Skin epidermis (tissue), 12 donors: ENCODE data around the gene PIK3R2.

Experiments used
- H3K27ac ChIP-seq, 21 experiments: fragments of 200-600 bp; sonication (generic) in 11 of 21; one replicate each; pipeline ENCODE4 v1.5.0; 2020; ENCODE audit warnings: mild to moderate bottlenecking in 3 of 21, inconsistent platforms in 2 of 21, moderate library complexity in 2 of 21
- H3K4me3 ChIP-seq, 7 experiments: fragments of 200-600 bp; sonication (generic) in 2 of 7; one replicate each; pipeline ENCODE4 v1.5.0; 2020; ENCODE audit warnings: inconsistent platforms in 2 of 7, mild to moderate bottlenecking in 2 of 7, moderate library complexity in 1 of 7

The PIK3R2 gene

DNA sequence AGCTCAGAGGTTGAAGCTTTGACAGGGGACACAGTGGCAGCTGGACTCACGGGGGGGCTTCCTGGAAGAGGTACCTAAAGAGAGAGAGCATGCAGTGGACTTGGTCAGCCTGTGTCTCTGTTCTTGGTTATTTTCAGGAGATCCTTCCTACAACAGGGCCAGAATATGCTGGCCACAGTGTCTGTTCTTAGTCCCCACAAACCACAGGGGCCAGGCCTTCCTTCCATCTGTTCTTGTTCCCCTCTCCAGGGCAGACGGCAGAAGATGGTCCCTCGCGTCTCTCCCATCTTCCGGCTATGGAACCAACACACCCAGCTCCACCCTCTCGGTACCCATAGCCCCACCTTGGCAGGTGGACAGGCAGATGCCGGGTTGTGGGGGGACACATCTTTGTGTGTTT, 30.5 kb upstream of the PIK3R2 start:
- Histone ChIP-seq H3K4me3 (no peak overlapping the region), H3K27ac (no peak overlapping the region)

DNA sequence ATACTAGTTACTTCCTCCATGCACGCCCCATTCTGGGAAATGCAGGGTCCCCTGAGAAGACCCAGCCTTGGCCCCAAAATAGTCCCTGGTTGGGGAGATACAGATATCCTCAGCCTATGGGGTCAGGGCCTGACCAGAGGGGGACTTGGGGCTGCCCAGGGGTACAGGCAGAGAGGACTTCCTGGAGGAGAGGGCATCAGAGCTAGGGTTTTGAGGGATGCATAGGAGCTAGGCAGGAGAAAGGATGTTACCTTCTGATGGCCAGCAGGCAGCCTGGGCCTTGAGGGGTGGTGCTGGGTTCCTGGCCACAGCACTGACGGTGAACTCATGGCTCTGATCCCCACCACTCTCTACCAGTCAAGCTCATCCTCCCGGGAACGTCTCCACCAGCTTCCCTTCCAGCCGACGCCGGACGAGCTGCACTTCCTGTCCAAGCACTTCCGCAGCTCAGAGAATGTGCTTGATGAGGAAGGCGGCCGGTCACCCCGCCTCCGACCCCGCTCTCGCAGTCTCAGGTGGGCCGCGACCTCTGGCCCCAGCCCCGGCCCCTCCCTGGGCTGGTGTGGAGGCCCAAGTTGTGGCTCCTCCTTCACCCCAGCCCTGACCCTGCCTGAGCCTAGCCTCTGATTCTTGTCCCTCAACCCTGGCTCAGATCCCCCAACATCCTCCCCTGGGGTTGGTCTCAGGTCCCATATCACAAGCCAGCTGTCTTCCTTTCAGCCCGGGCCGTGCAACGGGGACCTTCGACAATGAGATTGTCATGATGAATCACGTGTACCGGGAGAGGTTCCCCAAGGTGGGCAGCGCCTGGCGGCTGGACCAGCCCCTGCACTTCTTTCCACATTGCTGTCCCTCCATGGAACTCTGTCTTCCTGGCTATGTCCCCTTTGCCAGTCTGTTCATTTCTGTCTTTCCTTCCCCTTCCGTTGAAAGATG, 29.8 kb upstream of the PIK3R2 start:
- peak overlapping the region in 2 of 21 experiments; percentile 1 to 43 for H3K27ac ChIP-seq

DNA sequence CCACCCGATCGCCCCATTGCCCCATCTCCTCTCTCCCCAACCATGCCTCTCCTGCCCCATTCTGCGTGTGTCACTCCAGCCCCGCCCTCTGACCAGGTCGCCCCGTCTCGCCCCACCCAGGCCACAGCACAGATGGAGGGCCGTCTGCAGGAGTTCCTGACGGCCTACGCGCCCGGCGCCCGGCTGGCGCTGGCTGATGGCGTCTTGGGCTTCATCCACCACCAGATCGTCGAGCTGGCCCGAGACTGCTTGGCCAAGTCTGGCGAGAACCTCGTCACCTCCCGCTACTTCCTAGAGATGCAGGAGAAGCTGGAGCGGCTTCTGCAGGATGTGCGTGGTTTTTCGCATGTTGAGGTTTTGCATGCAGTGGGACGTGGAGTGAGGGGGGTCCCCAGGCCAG, 29.1 kb upstream of the PIK3R2 start:
- no peak overlapping the region for H3K4me3 ChIP-seq
- peak overlapping the region in 2 of 21 experiments; percentile 1 to 43 for H3K27ac ChIP-seq

More for the DNA sequence above, 29.8 kb upstream of the PIK3R2 start:
- no peak overlapping the region for H3K4me3 ChIP-seq

DNA sequence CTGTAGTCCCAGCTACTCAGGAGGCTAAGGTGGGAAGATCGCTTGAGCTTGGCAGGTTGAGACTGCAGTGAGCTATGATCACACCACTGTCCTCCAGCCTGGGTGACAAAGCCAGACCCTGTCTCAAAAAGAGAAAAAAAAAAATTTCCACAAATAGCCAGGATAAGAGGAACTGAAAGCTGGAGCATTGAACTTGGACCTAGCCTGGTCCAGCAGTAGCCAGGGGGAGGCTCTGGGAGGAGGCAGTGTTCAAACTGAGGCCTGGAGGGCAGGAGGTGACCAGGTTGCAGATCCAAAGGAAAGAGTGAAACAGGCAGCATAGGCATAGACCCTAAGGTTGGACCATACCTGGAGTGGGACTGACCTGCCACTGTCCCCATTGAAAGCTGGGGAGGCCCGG, 26.9 kb upstream of the PIK3R2 start:
- no peak overlapping the region for H3K4me3 ChIP-seq

DNA sequence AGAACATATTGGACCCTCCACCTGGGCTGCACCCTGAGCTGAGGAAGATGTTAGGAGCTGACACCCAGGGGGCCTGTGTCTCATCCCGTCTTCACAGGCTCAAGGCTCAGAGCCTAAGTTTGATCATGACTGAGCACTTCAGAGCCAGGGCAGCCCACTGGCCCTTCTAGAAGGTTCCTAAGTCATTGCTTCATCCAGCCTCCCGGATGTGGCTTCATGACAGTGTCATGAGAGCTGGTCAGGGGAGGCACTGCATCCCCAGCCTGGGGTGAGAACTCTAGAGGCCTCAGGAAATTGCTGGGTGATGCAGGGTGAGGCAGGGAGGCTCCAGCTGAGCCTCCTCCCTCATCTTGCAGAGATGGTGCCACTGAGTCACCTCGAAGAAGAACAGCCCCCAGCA, 24.9 kb upstream of the PIK3R2 start:
- Histone ChIP-seq H3K4me3 (no peak overlapping the region), H3K27ac (peak overlapping the region in 1 of 21 experiments; percentile 21)

More for the DNA sequence above, 26.9 kb upstream of the PIK3R2 start:
- H3K27ac ChIP-seq = no peak overlapping the region

DNA sequence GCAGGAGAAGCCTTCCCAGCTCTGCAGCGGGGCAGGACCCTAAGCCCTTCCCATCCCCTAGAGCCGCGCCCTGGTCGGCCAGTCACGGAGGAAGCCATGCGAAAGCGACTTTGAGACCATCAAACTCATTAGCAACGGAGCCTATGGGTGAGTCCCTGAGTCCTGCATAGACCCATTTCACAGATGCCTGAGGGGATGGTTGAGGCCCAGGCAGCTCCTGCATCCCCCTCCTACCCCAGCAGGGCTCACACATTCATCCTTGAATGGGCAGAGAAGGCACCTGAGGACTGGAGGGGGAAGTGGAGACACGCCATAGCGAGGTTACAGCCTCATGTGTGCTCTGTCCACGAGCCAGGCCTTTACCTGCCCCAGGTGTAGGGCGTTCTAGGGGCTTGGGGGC, 24.2 kb upstream of the PIK3R2 start:
- H3K27ac ChIP-seq = no peak overlapping the region
- no peak overlapping the region for H3K4me3 ChIP-seq

DNA sequence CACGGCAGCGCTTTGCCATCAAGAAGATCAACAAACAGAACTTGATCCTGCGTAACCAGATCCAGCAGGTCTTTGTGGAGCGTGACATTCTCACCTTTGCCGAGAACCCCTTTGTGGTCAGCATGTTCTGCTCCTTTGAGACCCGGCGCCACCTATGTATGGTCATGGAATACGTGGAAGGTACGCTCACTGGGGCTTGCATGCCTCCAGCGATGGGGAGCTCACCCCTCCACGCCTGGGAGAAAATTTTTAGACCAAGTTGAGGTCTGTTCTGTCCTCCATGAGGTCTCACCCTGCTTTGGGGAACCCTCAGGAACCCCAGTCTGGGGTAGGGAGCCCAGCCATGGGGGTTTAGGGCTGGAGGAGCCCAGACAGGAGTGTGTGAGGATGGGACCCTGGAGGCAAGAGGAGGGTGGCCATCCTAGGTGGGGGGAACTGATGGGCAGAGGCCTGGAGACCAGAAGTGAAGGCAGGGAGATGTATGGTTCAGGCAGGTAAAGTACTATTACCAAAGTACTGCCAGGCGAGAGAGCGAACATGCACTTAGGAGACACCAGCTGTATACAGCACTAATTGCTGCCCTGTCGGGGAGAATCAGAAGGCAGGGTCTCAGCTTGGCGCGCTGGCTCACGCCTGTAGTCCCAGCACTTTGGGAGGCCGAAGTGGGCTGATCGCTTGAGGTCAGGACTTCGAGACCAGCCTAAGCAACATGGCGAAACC, 22.3 kb upstream of the PIK3R2 start:
- no peak overlapping the region for H3K4me3 ChIP-seq
- H3K27ac ChIP-seq = no peak overlapping the region

DNA sequence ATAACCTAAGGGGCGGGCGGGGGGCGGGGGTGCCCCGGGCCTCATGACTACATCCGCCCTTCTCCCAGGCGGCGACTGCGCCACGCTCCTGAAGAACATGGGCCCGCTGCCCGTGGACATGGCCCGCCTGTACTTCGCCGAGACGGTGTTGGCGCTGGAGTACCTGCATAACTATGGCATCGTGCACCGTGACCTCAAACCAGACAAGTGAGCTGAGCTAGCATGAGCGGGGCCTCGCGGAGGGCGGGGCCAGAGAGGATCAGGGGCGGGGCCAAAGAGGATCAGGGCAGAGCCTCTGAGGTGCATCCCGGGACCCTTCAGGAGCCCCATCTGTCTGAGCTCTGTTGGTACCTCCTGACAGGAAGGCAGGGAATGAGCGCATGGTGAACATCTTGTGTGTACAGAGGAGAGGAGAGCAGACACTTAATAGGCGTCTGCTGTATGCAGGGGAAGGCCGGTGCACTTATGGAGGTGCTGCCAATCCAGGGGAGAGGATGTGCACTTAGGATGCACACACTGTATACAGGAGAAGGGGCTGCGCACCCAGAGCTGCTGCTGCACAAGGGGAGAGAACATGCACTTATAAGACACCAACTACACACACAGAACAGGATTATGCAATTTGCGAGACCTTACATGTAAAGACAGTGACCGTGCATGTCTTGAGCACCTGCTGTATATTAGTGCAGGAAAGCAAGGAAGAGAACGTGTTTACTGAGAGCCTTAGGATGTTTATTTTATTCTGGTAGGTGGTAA, 20.9 kb upstream of the PIK3R2 start:
- no peak overlapping the region for H3K27ac ChIP-seq

DNA sequence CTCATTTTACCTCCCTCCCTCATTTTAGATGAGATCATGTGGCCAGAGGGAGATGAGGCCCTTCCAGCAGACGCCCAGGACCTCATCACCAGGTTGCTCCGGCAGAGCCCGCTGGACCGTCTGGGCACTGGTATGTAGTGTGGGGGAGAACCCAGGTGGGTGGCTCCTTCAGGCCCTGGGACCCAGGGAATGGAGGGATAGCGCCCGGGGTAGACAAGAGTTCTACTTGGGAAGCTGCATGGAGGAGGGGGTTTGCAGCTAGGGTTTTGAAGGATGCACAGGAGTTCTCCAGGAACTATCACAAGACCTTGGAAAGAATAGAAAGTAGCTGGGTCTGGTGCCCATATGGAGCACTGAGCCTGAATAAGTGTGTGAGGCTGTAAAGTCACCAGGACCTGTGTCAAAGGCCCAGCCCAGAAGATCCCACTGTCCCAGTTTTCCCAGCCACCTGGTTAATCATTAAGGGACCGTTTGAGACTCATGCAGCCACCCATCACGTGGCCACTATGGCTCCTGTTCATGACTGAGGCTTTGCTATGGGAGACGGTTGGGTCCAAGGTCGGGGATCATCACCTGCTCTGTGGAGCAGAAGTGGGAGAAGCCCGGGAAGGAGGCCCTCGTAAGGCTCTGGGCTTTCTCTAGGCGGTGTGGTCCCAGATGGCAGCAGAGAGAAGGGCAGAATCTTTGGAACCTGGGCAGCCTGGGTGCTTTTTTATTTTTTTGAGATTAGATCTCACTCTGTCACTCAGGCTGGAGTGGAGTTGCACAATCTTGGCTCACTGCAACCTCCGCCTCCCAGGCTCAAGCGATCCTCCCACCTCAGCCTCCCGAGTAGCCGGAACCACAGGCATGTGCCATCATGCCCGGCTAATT, 17.0 kb upstream of the PIK3R2 start:
- H3K4me3 ChIP-seq = no peak overlapping the region
- no peak overlapping the region for H3K27ac ChIP-seq

More for the DNA sequence above, 20.9 kb upstream of the PIK3R2 start:
- no peak overlapping the region for H3K4me3 ChIP-seq

DNA sequence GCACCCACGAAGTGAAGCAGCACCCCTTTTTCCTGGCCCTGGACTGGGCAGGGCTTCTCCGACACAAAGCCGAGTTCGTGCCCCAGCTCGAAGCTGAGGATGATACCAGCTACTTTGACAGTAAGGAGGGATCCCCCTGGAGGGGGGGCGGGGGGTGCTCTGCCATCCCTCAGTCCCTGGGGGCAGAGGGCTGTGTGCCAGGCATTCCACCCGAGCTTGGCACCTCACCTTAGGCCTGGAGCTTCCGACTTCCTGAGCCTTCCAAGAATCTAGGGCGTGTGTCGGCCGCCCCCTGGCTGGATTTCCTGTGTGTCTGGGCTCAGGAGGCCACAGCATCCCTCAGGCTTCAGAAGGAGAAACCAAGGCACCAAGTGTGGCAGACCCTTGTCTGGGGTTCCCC, 15.7 kb upstream of the PIK3R2 start:
- H3K27ac ChIP-seq = no peak overlapping the region
- no peak overlapping the region for H3K4me3 ChIP-seq

DNA sequence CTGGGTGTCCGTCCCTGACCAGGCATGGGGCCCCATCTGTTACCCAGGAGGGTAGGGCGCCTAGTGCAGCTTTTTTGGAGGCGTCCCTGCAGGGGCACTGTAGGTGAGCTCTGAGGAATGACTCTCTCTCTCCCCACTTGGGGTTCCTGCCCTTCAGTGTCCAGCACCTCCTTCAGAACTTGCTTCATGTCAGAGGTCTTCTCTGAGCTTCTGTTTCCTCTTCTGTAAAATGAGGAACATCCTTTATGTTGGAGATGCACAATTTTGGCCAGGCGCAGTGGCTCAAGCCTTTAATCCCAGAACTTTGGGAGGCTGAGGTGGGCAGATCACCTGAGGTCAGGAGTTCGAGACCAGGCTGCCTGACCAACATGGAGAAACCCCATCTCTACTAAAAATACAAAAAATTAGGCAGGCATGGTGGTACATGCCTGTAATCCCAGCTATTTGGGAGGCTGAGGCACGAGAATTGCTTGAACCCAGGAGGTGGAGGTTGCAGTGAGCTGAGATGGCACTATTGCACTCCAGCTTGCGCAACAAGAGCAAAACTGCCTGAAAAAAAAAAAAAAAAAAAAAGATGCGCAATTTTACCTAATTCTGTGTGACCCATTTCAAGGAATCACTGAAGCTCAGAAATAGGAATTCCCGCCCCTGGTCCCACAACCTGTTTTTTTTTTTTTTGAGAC, 15.2 kb upstream of the PIK3R2 start:
- no peak overlapping the region for H3K27ac ChIP-seq
- H3K4me3 ChIP-seq = no peak overlapping the region

DNA sequence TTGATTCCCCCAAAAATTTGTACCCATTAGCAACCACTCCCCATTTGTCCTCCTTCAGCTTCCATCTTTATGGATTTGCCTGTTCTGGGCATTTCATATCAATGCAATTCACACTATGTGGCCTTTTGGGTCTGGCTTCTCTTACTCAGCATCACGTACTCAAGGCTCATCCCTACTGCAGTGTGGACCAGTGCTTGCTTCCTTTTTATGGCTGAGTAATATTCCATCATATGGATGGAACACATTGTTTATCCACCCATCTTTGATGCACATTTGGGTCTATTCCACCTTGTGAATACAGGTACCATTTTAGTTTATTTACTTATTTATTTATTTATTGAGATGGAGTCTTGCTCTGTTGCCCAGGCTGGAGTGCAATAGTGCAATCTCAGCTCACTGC, 12.5 kb upstream of the PIK3R2 start:
- no peak overlapping the region for H3K4me3 ChIP-seq
- no peak overlapping the region for H3K27ac ChIP-seq

DNA sequence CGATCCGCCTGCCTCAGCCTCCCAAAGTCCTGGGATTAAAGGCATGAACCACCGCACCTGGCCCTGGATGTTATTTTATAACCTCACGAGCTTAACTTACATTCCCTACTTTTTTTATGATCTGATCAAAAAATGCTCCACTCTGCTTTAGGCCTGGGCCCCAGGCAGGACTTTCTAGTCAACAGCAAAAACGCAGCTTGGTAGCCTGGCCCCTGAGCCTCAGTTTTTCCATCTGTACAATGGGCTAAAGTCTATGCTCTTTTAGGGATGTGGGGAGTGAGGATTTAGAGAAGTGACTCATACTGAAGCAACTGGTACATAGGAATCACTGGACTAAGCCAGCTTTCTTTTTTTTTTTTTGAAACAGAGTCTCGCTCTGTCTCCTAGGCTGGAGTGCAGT, 11.9 kb upstream of the PIK3R2 start:
- no peak overlapping the region for H3K4me3 ChIP-seq

DNA sequence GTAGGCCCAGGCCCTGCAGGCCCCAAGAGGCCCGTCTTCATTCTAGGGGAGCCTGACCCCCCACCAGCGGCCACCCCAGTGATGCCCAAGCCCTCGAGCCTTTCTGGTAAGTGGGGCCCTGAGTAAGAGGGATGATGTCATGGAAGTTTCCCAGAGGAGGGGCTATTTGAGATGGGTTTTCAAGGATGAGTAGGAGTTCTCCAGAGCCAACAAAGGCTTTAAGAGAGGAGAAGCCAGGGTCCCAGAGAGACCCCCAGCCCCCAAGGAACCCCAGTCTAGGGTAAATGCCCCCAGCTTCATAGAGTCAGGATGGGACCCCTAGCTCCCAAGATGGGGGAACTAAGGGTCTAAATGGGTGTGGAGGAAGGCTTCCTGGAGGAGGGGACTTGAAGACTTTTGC, 9.1 kb upstream of the PIK3R2 start:
- Histone ChIP-seq H3K4me3 (no peak overlapping the region), H3K27ac (no peak overlapping the region)

More for the DNA sequence above, 11.9 kb upstream of the PIK3R2 start:
- no peak overlapping the region for H3K27ac ChIP-seq

DNA sequence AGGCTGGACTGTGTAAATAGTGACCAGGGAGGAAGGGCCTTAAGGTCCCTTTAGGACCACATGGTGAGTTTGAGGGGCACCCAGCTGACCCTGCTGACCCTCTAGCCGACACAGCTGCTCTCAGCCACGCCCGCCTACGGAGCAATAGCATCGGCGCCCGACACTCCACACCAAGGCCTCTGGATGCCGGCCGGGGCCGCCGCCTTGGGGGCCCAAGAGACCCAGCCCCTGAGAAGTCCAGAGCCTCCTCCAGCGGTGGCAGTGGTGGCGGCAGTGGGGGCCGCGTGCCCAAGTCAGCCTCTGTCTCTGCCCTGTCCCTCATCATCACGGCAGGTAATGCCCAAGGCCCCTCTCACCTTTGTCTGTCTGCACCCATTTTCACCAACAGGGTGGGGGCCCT, 8.6 kb upstream of the PIK3R2 start:
- Histone ChIP-seq H3K4me3 (no peak overlapping the region), H3K27ac (no peak overlapping the region)

DNA sequence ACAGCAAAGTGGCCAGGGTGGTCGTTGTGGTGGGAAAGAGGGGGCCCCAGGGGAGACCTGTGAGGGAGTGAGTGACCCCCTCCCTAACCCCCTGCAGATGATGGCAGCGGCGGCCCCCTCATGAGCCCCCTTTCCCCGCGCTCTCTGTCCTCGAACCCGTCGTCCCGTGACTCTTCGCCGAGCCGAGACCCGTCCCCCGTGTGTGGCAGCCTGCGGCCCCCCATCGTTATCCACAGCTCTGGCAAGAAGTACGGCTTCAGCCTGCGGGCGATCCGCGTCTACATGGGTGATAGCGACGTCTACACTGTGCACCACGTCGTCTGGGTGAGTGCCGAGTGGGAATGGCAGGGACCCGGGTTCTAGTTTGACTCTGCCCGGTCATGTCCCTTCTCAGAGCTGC, 8.1 kb upstream of the PIK3R2 start:
- H3K27ac ChIP-seq = no peak overlapping the region
- H3K4me3 ChIP-seq = no peak overlapping the region

DNA sequence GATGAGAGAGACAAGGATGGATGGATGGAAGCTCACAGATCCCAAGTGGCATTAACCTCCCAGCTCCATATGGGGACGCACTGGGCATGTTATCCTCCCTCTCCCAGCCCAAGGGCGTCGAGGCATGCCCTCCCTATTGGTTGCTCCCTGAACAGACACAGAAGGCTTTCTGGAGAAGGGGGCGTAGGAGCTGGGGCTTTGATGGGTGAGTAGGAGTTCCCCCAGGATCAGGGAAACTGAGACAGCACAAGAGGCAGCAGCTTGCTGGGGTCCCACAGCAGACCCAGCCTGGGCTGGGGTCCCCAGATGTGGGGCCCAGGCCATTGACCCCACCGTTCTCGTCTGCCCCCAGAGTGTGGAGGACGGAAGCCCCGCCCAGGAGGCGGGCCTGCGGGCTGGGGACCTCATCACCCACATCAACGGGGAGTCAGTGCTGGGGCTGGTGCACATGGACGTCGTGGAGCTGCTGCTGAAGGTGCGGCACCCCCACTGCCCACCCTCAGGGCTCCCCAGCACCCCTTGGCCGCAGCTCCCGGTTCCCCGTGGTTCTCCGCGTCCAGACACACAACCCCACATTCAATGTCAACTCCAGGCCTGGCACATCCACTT, 7.5 kb upstream of the PIK3R2 start:
- no peak overlapping the region for H3K4me3 ChIP-seq
- no peak overlapping the region for H3K27ac ChIP-seq

DNA sequence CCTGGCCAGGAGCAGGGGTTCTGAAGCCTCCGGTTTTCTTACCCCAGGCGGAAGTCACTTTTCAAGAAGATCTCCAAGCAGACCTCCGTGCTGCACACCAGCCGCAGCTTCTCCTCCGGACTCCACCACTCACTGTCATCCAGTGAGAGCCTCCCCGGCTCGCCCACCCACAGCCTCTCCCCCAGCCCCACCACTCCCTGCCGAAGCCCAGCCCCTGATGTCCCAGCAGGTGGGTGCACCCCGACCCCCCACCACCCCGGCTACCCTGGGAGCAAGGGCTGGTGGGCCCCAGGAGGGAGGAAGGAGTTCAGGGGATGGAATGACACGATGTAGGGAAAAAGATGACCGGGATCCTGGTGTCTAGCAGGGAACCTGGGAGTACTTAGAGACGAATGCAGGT, 5.6 kb upstream of the PIK3R2 start:
- Histone ChIP-seq H3K4me3 (no peak overlapping the region), H3K27ac (no peak overlapping the region)
